Fibroblast of skin of abdomen (primary cell): ENCODE results near the gene CELA1.
"Not testable (repeated sequence)": the region's sequence is repeated elsewhere in the genome, so short reads cannot be mapped to it uniquely, and the experiment has no call there.

Source experiments
- DNase-seq: peaks from one replicate; pipeline ENCODE4 v3.0.0-alpha.2; 2013

The CELA1 gene

DNA sequence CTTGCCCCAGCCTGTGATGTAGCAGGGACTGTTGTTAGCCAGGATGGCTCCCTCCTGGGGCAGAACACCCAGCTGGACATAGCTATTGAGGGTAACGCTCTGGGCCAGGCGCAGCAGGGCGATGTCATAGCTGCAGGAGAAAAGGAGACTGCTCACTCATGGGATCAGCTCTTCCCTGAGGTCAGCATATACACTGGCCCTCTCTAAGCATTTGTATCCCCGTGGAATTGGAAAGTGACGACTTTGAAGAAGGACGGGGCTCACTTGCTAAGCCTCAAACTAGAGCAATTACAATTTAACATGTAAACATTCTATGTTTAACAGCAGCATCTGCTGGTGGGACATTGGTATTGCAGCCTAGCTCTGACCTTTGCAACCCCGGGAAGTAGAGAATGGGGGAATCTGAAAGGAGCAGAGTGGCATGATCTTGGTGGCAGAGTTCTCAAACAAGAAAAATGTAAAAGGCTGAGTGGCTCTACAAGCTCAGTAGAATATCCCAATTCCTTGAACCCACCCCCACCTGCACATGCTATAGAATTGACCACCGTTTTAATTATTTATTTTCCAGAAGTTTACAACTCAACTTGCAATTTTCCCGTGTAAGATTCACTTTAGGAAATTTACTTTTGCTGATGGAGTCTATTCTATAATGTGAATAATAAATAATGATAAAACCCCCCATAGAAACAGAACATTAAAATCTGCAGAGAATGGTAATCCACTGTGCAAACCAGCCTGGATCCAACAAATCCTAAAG, 5.0 kb downstream of the CELA1 start:
- DNase-seq, result peak; percentile 65

- DNase-seq, result no peak
Measured at GRCh38 chr12:51339750-51340149, 6.7 kb downstream of the CELA1 start.

GRCh38 chr12:51337336-51337735, 9.1 kb downstream of the CELA1 start:
- not testable (repeated sequence) for DNase-seq

DNA sequence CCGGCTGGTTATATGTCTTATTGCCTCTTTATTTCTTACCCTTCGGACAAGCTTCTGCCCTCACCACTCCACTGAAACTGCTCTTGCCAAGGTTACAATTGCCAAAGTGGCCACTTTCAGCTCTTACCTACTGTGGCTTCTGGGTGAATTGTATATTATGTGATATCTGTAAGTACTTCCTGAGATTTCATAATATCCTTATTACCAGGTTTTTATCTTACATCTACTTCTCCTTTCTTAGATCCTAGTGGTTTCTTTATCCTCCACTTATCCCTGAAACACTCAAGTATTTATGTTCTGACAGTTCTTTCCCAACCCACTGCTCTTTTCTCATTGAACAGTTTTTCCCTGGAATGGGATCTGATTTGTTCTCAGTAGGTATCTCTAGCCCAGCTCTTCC, 10.5 kb downstream of the CELA1 start:
- DNase-seq, result no peak

DNA sequence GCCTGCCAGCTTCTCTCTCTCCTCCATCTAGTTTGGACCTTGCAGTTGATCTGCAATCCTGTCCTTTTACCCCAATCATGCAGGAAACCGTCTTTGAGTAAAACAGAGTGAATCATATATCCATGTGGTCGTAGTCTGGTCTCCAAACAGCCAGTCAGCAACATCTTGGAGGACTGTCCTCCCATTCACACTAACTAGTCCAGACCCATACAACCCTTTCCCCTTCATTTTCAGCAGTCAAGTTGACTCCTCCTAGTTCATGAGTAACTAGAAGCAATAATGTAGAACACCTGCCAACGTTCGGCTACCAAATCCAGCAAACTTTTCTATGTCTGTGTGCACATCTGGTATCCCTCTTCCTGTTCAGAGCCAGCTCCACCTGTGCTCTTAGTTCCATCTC, 11.7 kb downstream of the CELA1 start:
- DNase-seq, result peak; percentile 40

- DNase-seq, result no peak
Measured at GRCh38 chr12:51333536-51333935, 12.9 kb downstream of the CELA1 start.

GRCh38 chr12:51330186-51330585, 16.3 kb downstream of the CELA1 start:
- no peak for DNase-seq

GRCh38 chr12:51329742-51330141, 16.7 kb downstream of the CELA1 start:
- DNase-seq, result no peak

- DNase-seq, result no peak
Measured at GRCh38 chr12:51328587-51328986, 17.9 kb downstream of the CELA1 start.

GRCh38 chr12:51326698-51327439, 19.6 kb downstream of the CELA1 start:
- DNase-seq, result peak; percentile 61

- no peak for DNase-seq
Measured at GRCh38 chr12:51324953-51325352, 21.5 kb downstream of the CELA1 start.

GRCh38 chr12:51323966-51324895, 22.2 kb downstream of the CELA1 start, which contains the start of gene BIN2:
Gene BIN2, minus strand, starts transcription at chr12:51324174. Its CDS starts 72 bp downstream, at chr12:51324102.
- DNase-seq, result no peak

DNA sequence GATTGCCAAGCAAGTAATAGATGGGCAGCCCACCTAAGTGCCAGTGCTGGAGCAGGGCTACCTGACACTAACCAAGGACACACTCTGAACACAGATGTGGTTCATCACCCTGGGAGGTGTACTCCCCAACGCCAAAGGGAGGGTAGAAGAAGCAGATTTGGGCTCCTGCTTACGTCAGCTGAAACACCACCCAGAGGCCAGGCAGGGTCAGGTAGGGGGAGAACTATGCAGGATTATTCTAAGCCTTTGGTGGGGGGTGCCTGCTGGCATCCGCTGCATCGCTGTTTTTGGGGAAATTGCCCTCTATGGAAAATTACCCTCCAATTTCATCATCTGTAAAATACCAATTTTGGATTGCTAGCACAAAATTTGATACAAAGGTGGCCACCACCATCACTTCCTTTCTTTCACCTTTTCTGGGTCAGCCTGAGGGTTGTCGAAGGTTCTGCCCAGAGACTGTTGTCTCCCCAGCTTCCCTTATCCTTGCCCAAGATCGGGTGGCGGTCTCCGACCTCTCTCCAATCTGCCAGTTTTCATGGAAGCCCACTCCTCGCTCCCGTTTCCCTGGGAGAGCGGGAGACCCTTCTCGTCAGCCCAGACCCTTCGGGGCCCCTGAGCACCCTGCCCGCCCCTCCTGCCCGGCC, 23.0 kb downstream of the CELA1 start:
- DNase-seq, result no peak

GRCh38 chr12:51322452-51322851, 24.0 kb downstream of the CELA1 start:
- DNase-seq, result no peak

DNA sequence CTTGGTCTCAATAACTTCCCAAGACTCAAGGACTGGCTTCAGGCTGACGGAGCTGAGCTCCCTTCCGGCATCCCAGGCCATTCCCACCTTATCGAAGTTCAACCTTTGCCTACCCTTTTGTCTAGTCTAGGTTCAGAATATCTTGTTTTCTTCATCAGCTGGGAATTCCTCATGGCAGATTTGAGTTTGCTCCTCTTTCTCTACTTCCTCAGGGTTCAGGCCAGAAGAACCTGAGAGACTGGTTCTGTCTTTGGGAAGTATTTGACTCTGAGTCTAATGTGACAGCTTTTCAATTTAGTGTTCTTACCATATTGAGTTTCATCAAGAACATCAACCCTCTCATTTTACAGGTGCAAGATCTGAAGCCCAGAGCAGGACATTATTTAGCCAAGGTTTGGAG, 24.6 kb downstream of the CELA1 start:
- DNase-seq, result no peak

DNA sequence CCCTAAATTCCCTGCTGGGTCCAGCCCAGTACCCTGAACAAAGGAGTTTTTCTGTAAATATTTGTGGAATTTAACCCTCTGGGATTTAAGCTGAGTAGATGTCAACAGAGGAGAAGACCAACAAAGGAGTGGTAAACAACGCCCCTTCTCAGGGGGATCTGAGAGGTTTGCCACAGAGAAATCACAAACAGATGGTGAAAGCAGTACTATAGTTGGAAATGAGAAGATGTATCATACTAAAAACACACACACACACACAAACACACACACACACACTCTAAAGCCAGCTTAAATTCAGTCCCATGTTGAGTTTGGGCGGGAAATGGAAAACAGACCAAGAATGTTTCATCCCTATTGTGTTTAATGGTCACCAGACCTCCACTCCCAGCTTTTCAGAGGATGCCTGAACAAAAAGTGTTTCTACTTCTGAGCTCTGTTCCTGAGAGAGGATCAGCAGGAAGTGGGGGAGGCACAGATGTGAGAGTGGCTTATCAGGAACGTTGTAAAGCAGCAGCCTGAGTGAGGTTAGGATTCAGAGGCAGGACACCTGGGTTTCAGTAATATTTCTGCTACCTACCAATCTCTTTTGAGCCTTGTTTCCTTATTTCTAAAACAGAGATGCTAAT, 25.7 kb downstream of the CELA1 start:
- peak; percentile 56 for DNase-seq

- no peak for DNase-seq
Measured at GRCh38 chr12:51320311-51320694, 26.2 kb downstream of the CELA1 start.

GRCh38 chr12:51318846-51319599, 27.5 kb downstream of the CELA1 start:
- DNase-seq, result no peak

GRCh38 chr12:51318057-51318806, 28.2 kb downstream of the CELA1 start:
- DNase-seq, result not testable (repeated sequence)

GRCh38 chr12:51311389-51311788, 35.1 kb downstream of the CELA1 start:
- no peak for DNase-seq
